B cell (primary cell): ENCODE data around the gene AMMECR1. TPM values are rescaled to one million over a fixed set of nuclear protein-coding genes. Genes with fewer than 3 reads are reported as not detected.

ENCODE experiments used
- ATAC-seq: fragments of 200-7000 bp; cut with Tn5 transposase; one replicate; pipeline ENCODE4 v1.10.0; 2021; ENCODE audit warnings: low read depth, mild to moderate bottlenecking, moderate number of reproducible peaks, moderate library complexity
- CTCF ChIA-PET: fragments of 350-600 bp; sonication (Branson Sonifier 250); formaldehyde crosslinking; loops from one replicate; lab custom pipeline; 2021; ENCODE audit warnings: antibody characterized with exemption, inconsistent platforms; lab: Charles Lee
- POLR2A ChIA-PET: fragments of 350-600 bp; sonication (Branson Sonifier 250); formaldehyde crosslinking; loops from one replicate; lab custom pipeline; 2021; ENCODE audit warnings: antibody characterized with exemption; lab: Charles Lee
- DNase-seq: peaks from one replicate; pipeline ENCODE4 v3.0.0; 2013
- H2AFZ ChIP-seq: 2 replicates; pipeline ENCODE4 v1.6.1; 2012; ENCODE audit warnings: mild to moderate bottlenecking, low read depth, low read length; ENCODE audit not compliant: insufficient read depth, poor library complexity, severe bottlenecking
- H3K27ac ChIP-seq, 2 donors: 1 replicate in 1 of 2; 2 replicates in 1 of 2; pipeline ENCODE4 v1.5.1; 2012 to 2013; ENCODE audit warnings: low read length in 2 of 2, mild to moderate bottlenecking in 2 of 2, moderate library complexity in 1 of 2
- H3K27me3 ChIP-seq, 4 experiments: fragments of 200-600 bp in 1 of 4; sonication (generic) in 1 of 4; replicated peaks in 1 of 4; 1 replicate in 2 of 4; 2 replicates in 2 of 4; pipeline versions ENCODE4 v1.6.1 to v1.7.0; 2013 to 2016; ENCODE audit warnings: low read length in 3 of 4, mild to moderate bottlenecking in 2 of 4, mixed read lengths in 1 of 4, moderate library complexity in 1 of 4; ENCODE audit not compliant: insufficient read depth in 4 of 4, control insufficient read depth in 3 of 4; ENCODE audit errors: control extremely low read depth in 1 of 4
- H3K36me3 ChIP-seq, 2 experiments: replicated peaks in 1 of 2; 1 replicate in 1 of 2; 2 replicates in 1 of 2; pipeline versions ENCODE4 v1.6.1 to v1.7.1; 2013; ENCODE audit warnings: low read length in 1 of 2; ENCODE audit not compliant: insufficient read depth in 2 of 2, control insufficient read depth in 1 of 2; ENCODE audit errors: control extremely low read depth in 1 of 2, extremely low read depth in 1 of 2
- H3K4me1 ChIP-seq, 2 donors: fragments of 200-600 bp in 1 of 2; sonication (generic) in 1 of 2; 1 replicate in 1 of 2; 2 replicates in 1 of 2; pipeline versions ENCODE4 v1.5.1 to v1.6.1; 2013 to 2017; ENCODE audit warnings: low read length in 2 of 2; ENCODE audit not compliant: control insufficient read depth in 2 of 2, insufficient read depth in 2 of 2
- H3K4me2 ChIP-seq: replicated peaks from 2 replicates; pipeline ENCODE3; 2012; ENCODE audit warnings: mild to moderate bottlenecking, low read depth, low read length; ENCODE audit not compliant: poor library complexity, severe bottlenecking
- H3K4me3 ChIP-seq, 5 experiments: fragments of 200-600 bp in 1 of 5; sonication (generic) in 1 of 5; 1 replicate in 3 of 5; 2 replicates in 2 of 5; pipeline versions ENCODE4 v1.5.1 to v1.7.0; 2011 to 2016; ENCODE audit warnings: low read length in 4 of 5, mild to moderate bottlenecking in 4 of 5, low read depth in 2 of 5, control low read depth in 1 of 5, moderate library complexity in 1 of 5; ENCODE audit not compliant: insufficient read depth in 1 of 5; ENCODE audit errors: control extremely low read depth in 1 of 5, extremely low read depth in 1 of 5
- H3K79me2 ChIP-seq: fragments of 200-600 bp; sonication (generic); one replicate; pipeline ENCODE4 v1.6.0; 2016; ENCODE audit warnings: low read length; ENCODE audit not compliant: control insufficient read depth, insufficient read depth
- H3K9ac ChIP-seq: fragments of 200-600 bp; sonication (generic); 2 replicates; pipeline ENCODE4 v1.6.1; 2017; ENCODE audit warnings: mild to moderate bottlenecking, low read length, moderate library complexity
- H3K9me3 ChIP-seq, 3 donors: one replicate each; pipeline versions ENCODE4 v1.6.1 to v1.7.1; 2013; ENCODE audit warnings: low read length in 2 of 3; ENCODE audit not compliant: control insufficient read depth in 2 of 3, insufficient read depth in 1 of 3; ENCODE audit errors: control extremely low read depth in 1 of 3
- H4K20me1 ChIP-seq: 2 replicates; pipeline ENCODE4 v1.6.0; 2012; ENCODE audit warnings: mild to moderate bottlenecking, low read length; ENCODE audit not compliant: insufficient read depth, control insufficient read depth, poor library complexity, severe bottlenecking
- H3K27ac Mint-ChIP-seq: one replicate; pipeline ENCODE4 v1.8.0; 2021; ENCODE audit warnings: mixed read lengths
- H3K27me3 Mint-ChIP-seq: one replicate; pipeline ENCODE4 v1.8.0; 2021; ENCODE audit warnings: mixed read lengths
- H3K4me1 Mint-ChIP-seq: one replicate; pipeline ENCODE4 v1.8.0; 2021; ENCODE audit warnings: mixed read lengths
- H3K4me3 Mint-ChIP-seq: one replicate; pipeline ENCODE4 v1.8.0; 2021; ENCODE audit warnings: mixed read lengths
- H3K9me3 Mint-ChIP-seq: one replicate; pipeline ENCODE4 v1.8.0; 2022; ENCODE audit warnings: mixed read lengths; ENCODE audit not compliant: insufficient read depth
- EZH2 ChIP-seq: IDR thresholded peaks from 2 replicates; pipeline ENCODE4 v1.6.1; 2012; ENCODE audit warnings: borderline replicate concordance, low read depth, mild to moderate bottlenecking, moderate library complexity, low read length; ENCODE audit not compliant: insufficient read depth, poor library complexity, severe bottlenecking
- WGBS: methylation state at CpG from one replicate; pipeline ENCODE4 v1.1.5; 2013; ENCODE audit warnings: missing lambda C conversion rate; ENCODE audit not compliant: insufficient coverage; 5-methylcytosine and 5-hydroxymethylcytosine counted together
- intact Hi-C: fragments of 100-400 bp; cut with micrococcal nuclease; formaldehyde crosslinking; loops from one replicate; pipeline ENCODE4 v1.10.0; 2022
- polyA plus RNA-seq: library from polyadenylated mRNA; depleted of rRNA; stranded (reverse); fragments of >200 nt; gene quantifications from 2 replicates; pipeline ENCODE4 v1.2.3, GENCODE V29; 2012
- total RNA-seq, 2 donors: library from RNA; stranded (reverse); fragments of 120-200 nt in 1 of 2; gene quantifications; 1 replicate in 1 of 2; 2 replicates in 1 of 2; pipeline versions ENCODE4 v1.2.3 to v1.2.4, GENCODE V29; 2013 to 2022
- TF ChIP-seq, protein P1 (sequence below): fragments of 200-600 bp; IDR thresholded peaks from one replicate; pipeline ENCODE4 v1.8.0; 2022; ENCODE audit warnings: antibody characterized with exemption, mild to moderate bottlenecking

The AMMECR1 gene
- total and polyA plus RNA-seq, 2 donors (not counting 1 experiment from before 2014, with no cell fraction given) = 5.7 to 12.7 TPM

DNA sequence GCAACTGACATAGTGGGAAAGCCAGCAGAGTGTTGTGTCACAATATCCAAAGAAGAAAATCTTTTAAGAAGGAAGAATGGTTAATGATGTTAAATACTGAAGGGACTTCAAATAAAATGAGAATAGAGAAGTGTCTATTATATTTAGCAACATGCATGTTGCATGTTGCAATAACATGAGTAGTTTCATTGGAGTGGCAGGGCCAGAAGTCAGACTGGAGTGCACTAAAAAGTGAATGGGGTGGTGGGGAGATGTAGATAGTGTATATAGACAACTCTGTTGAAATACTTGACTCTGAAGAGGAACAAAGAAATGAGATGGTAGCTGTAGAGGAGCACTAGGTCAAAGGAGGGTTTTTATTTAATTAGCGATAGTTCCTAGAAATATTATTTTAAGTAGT lies 9.5 kb upstream of the AMMECR1 start:
- no peak overlapping the region for H3K27ac Mint-ChIP-seq
- Histone ChIP-seq H3K36me3 (no peaks in the 10 kb centered on the region), H3K27ac (no peak overlapping the region), H3K4me2 (no peak overlapping the region), H3K4me1 (peaks cover 6 to 8% of the 10 kb centered on the region in 2 donors), H3K9ac (no peak overlapping the region), H4K20me1 (no peaks in the 10 kb centered on the region), H3K9me3 (peaks cover 0 to 4% (median 0%) of the 10 kb centered on the region in 3 donors), H3K27me3 (peaks cover 0 to 4% (median 1%) of the 10 kb centered on the region in 4 experiments), H3K4me3 (no peak overlapping the region), H2AFZ (no peak overlapping the region), H3K79me2 (no peaks in the 10 kb centered on the region)
- CTCF ChIA-PET = no interaction called here
- ATAC-seq (no peak), DNase-seq (no peak)
- H3K4me1 Mint-ChIP-seq = no peaks in the 10 kb centered on the region
- H3K4me3 Mint-ChIP-seq = no peak overlapping the region
- intact Hi-C loops = no loop called here
- H3K9me3 Mint-ChIP-seq = no peaks in the 10 kb centered on the region
- WGBS = no CpG with 5 or more reads among the region's 1 CpG
- POLR2A ChIA-PET = no interaction called here
- TF ChIP-seq, protein P1, sequence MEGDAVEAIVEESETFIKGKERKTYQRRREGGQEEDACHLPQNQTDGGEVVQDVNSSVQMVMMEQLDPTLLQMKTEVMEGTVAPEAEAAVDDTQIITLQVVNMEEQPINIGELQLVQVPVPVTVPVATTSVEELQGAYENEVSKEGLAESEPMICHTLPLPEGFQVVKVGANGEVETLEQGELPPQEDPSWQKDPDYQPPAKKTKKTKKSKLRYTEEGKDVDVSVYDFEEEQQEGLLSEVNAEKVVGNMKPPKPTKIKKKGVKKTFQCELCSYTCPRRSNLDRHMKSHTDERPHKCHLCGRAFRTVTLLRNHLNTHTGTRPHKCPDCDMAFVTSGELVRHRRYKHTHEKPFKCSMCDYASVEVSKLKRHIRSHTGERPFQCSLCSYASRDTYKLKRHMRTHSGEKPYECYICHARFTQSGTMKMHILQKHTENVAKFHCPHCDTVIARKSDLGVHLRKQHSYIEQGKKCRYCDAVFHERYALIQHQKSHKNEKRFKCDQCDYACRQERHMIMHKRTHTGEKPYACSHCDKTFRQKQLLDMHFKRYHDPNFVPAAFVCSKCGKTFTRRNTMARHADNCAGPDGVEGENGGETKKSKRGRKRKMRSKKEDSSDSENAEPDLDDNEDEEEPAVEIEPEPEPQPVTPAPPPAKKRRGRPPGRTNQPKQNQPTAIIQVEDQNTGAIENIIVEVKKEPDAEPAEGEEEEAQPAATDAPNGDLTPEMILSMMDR = no peak
- TF ChIP-seq EZH2 = no peak
- H3K27me3 Mint-ChIP-seq = no peaks in the 10 kb centered on the region

DNA sequence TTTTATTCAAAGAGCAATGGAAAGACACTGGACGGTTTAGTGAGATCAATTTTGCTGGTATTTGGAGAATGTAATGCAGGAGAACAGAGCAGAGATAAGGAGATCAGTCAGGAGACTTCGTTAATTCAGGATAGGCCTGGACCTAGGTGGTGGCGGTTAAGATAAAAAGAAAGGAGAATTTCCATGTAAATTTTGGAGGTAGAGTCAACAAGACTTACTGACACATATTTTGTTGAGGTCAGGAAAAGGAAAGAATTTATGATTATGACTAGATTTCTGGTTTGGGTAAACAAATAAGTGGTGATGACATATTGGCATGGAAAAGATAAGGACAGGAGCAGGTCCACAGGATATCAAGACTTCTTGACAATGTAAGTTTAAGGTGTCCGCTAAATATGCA lies 8.8 kb upstream of the AMMECR1 start:
- ChIA-PET CTCF (no interaction called here), POLR2A (no interaction called here)
- Histone ChIP-seq H3K9ac (no peak overlapping the region), H3K9me3 (peaks cover 0 to 4% (median 0%) of the 10 kb centered on the region in 3 donors), H3K27ac (no peak overlapping the region), H3K4me3 (no peak overlapping the region), H3K27me3 (peaks cover 0 to 4% (median 1%) of the 10 kb centered on the region in 4 experiments), H3K36me3 (no peaks in the 10 kb centered on the region), H2AFZ (no peak overlapping the region), H3K4me1 (peaks cover 5 to 7% of the 10 kb centered on the region in 2 donors), H3K4me2 (no peak overlapping the region), H3K79me2 (no peaks in the 10 kb centered on the region), H4K20me1 (no peaks in the 10 kb centered on the region)
- Mint-ChIP-seq H3K9me3 (no peaks in the 10 kb centered on the region), H3K27ac (no peak overlapping the region), H3K4me1 (peaks cover 4% of the 10 kb centered on the region), H3K4me3 (no peak overlapping the region), H3K27me3 (no peaks in the 10 kb centered on the region)
- intact Hi-C loops = no loop called here
- 100% methylated on average over 2 of the region's 4 CpGs for WGBS
- ATAC-seq (no peak), DNase-seq (no peak)
- TF ChIP-seq, protein P1 = no peak
- no peak for TF ChIP-seq EZH2
